Skeletal muscle cell (primary cell): ENCODE data around the gene CENPQ.

Experiments used
- DNase-seq: peaks from one replicate; pipeline ENCODE4 v3.0.0-alpha.2; 2010; ENCODE audit warnings: low read depth
- H3K4me3 ChIP-seq: 2 replicates; pipeline ENCODE4 v1.5.1; 2011; ENCODE audit warnings: low read depth, mild to moderate bottlenecking, control low read depth, low read length, moderate library complexity

CENPQ gene

DNA sequence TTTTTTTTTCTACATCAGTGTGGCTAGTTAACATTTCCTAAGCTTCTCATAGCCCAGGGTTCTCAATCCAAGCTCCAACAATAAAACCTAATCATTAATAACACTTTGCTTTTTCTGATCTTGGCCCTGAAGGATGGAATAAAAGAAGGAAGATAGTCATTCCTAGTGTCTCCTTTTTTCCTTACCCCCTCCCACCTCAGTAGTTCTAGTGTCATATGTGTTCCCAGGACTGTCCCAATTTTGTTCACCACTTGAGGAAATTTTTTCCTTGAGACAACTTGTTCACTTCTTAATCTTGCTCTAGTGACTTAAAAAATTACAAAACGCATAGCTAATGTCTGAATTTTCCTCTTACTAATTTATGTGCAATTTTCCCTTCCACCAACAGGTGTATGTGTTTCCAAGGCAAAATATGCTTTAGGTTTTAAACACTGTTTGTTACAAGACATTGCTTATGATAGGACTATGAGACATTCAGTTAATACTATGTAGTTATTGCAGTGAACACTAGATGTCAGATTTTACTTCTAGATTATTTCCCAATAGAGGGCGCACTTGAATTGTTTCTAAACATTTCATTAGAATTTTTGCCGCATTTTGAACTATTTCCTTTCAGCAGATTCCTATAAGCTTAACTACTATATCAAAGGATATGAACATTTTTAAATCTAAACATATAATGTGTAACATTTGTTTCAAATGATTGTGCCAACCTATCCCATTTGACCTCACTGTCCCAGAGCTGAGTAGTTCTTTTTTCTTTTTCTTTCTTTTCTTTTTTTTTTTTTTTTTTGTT, 68.8 kb downstream of the CENPQ start:
- DNase-seq: no peak

DNA sequence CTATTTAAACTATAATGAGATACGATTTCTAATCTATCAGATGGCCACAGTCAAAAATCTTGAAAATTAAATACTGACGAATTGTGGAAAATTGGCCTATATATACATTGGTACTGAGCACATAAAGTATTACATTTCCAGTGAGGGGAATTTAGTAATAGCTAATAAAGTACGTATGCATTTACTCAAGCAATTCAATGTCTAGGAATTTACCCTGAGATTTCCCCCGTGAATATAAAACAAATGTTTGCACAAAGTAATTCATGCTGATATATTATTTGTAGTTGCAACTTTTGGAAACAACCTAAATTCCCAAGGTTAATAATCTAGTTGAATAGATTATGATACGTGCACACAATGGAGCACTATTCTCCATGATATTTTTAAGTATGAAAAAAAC, 72.6 kb downstream of the CENPQ start:
- no peak for DNase-seq
- no peak overlapping the region for H3K4me3 ChIP-seq

More for the DNA sequence above, 68.8 kb downstream of the CENPQ start:
- no peak overlapping the region for H3K4me3 ChIP-seq

DNA sequence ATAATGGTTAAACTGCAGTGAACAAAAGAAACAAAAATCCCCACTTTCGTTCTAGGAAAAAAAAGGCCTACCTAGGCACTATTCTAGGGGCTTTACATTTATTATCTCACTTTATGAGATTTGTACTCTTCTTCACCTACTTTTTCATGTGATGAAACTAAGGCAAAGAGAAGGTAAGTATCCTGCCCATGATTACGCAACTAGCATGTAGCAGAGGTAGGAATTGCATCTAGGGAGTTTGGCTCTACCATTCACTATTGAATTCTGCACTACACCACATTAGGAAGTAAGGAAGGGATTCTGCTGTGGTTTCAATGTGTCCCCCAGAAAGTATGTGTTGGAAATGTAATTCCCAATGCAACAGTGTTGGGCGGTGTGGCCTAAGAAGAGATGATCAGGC, 75.9 kb downstream of the CENPQ start:
- no peak overlapping the region for H3K4me3 ChIP-seq
- no peak for DNase-seq

DNA sequence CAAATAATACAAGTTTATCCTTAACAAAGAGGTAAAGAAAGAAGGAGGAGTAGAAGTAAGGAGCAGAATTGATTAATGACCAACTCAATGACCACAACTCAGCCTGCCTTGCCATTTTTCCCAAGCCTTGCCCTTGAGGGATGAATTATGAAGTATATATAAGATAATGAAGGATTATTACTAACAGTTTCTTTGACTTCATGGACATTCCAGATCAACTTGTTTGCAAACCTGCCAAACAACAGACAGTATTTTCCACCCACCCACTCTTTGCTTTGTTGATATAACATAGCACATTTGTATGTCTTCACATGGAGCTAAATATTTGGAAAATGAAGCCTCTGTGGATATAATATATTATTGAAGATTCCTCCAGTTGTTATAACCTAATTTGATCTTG, 77.4 kb downstream of the CENPQ start:
- no peak overlapping the region for H3K4me3 ChIP-seq
- no peak for DNase-seq

DNA sequence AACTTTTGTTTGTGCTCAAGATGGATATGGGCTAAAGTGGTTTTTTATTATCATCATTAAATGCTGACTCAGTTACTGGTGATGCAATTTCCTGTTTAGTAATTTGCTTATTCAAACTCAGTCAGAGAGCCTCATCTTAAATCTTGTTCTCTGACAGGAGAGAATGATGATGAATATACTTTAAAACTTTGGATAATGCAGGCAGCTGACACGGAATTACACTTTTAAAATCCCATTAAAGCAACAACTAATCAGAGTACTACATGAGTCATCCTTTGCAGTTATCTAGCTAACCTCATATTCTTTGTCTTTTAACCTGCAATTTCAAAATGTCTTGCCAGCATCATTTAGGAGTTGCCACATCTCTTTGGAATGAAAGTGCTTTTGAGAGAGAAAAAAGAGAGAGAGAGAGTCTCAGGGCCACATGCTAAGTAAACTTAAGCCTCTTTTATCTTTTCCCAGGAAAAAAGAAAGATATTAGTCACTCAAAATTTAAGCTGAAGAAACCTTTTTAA, 78.1 kb downstream of the CENPQ start:
- DNase-seq: peak; percentile 88
- H3K4me3 ChIP-seq: no peak overlapping the region

DNA sequence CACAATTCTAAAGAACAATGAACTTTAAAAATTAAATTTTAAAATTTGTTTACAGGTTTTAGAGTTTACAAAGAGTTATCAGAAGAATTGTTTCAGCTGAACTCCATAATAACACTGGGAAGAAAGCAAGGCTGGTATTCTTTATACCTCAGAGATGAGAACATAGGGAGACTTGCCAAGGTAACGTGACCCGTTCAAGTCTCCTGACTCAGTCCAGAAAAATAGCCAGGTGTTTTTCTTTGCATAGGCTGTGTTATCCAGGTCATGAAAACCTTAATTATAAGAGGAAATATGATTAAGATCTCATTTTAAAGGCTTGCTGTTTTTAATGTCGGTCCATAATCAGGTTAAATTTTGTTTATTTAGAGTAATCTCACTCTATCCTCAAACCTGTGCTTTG, 78.8 kb downstream of the CENPQ start:
- H3K4me3 ChIP-seq: no peak overlapping the region
- DNase-seq: no peak
